ENCODE data around the gene USP25. TPM values are rescaled to one million over a fixed set of nuclear protein-coding genes. Genes with fewer than 3 reads are reported as not detected.

USP25 gene
- total and polyA plus RNA-seq, 7 donors = 20.0 to 149 (median 104) TPM

GRCh38 chr21:15766952-15767603, 37.3 kb downstream of the USP25 start:
- intact Hi-C loops (cut with DNase I) = no loop called here
- H3K36me3 ChIP-seq (ENCODE audit: insufficient read depth in 1 of 2, low read depth in 1 of 2) = peaks cover 0 to 5% of the 10 kb centered on the region in 2 donors
- no peak overlapping the region for H3K4me3 ChIP-seq
- 36 to 61% (median 51%) methylated on average over 1 of the region's 1 CpG for WGBS, 3 donors
- DNase-seq (no peak), ATAC-seq (no peak)
- no peaks in the 10 kb centered on the region for H3K9me3 ChIP-seq
- H3K27me3 ChIP-seq (ENCODE audit: insufficient read depth in 3 of 3, low read length in 2 of 3) = no peaks in the 10 kb centered on the region
- H3K27ac ChIP-seq = peak overlapping the region; percentile 38
- H3K4me1 ChIP-seq = peaks cover 79% of the 10 kb centered on the region
- TF ChIP-seq CTCF (IDR thresholded peaks at IDR 0.05) = no peak

DNA sequence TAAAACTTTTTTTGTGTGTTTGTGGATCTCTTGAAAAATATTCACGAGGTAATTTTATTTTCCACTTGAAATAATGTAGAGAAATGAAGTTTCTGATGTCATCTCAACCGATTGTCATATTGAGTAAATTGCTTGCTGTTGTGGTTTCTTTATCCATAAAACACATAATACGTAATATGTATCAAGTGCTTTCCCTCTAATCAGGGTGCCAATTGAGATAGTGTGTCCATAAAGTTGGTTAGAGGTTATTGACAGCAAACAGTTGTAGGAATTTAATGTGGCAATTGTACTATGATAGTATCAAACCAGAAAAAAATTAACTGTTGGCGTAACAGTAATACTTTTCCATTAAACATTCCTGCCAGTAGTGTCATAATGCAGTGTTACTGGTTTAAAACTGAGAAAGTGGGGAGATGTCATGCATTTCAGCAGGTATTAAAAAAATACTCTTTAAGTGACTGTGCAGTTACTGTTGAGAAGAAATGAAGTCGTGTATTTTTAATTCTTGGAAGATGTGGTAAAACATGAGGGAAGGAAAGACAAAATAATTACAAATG, 38.3 kb downstream of the USP25 start:
- Histone ChIP-seq H3K4me3 (no peak overlapping the region), H3K27me3 (ENCODE audit: insufficient read depth in 3 of 3, low read length in 2 of 3) (no peaks in the 10 kb centered on the region), H3K36me3 (ENCODE audit: insufficient read depth in 1 of 2, low read depth in 1 of 2) (peaks cover 0 to 2% of the 10 kb centered on the region in 2 donors), H3K9me3 (no peaks in the 10 kb centered on the region), H3K4me1 (peaks cover 83% of the 10 kb centered on the region), H3K27ac (peak overlapping the region; percentile 38)
- ATAC-seq (peak in 1 of 4 donors; percentile 8), DNase-seq (no peak)
- intact Hi-C loops (cut with DNase I) = no loop called here
- TF ChIP-seq CTCF (IDR thresholded peaks at IDR 0.05) = no peak
- 65 to 86% (median 65%) methylated on average over 5 of the region's 5 CpGs for WGBS, 3 donors

DNA sequence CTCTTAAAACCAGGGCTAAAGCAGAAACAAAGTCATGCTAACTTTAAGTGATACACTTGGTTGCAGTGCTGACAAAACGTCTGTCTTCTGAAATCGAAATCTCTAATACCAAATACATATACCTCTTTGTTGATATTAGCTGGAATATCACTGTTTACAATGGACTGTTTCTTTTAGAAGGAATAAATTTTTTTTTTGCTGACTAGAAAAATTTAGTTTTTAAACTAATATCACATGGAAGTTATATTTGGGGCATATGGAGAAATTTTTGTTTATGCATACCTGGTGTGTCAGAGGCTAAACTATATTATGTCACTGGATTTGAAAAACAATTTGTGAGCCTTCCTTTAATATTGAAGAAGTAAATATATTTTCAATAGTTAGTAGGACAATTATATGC, 39.1 kb downstream of the USP25 start:
- H3K27ac ChIP-seq = no peak overlapping the region
- TF ChIP-seq CTCF (IDR thresholded peaks at IDR 0.05) = no peak
- no peaks in the 10 kb centered on the region for H3K36me3 ChIP-seq (ENCODE audit: insufficient read depth in 1 of 2, low read depth in 1 of 2)
- ATAC-seq = no peak
- WGBS, 3 donors = 69 to 88% (median 69%) methylated on average over 2 of the region's 2 CpGs
- intact Hi-C loops (cut with DNase I) = no loop called here
- H3K4me3 ChIP-seq = no peak overlapping the region
- DNase-seq = no peak
- no peaks in the 10 kb centered on the region for H3K9me3 ChIP-seq
- peaks cover 84% of the 10 kb centered on the region for H3K4me1 ChIP-seq
- H3K27me3 ChIP-seq (ENCODE audit: insufficient read depth in 3 of 3, low read length in 2 of 3) = no peaks in the 10 kb centered on the region

DNA sequence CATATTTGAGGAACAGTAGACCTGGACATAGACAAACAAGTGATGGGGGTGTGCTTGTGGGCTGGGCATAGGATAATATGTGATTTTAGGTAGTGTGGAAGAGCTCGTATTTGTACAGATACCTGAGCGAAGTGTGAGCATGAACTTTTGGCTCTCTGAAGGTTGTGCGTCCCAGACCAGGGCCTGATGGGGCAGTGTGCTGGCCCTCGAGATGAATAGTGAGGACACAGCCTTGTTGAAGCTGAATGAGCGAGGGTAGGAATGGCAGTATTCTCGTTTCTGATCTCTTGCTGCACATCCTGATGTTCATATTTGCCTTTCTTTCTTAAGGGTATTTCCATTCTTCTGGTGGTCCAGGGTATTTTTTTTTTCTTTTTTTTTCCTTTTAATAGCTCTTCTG, 41.5 kb downstream of the USP25 start:
- Histone ChIP-seq H3K27me3 (ENCODE audit: insufficient read depth in 3 of 3, low read length in 2 of 3) (no peaks in the 10 kb centered on the region), H3K4me1 (peaks cover 77% of the 10 kb centered on the region), H3K4me3 (no peak overlapping the region), H3K27ac (peak overlapping the region; percentile 13), H3K36me3 (ENCODE audit: insufficient read depth in 1 of 2, low read depth in 1 of 2) (no peaks in the 10 kb centered on the region), H3K9me3 (no peaks in the 10 kb centered on the region)
- DNase-seq = no peak
- ATAC-seq = peak in 2 of 4 donors; percentile 21 to 30
- intact Hi-C loops (cut with DNase I) = loop anchor here in 1 of 2 donors (5.0 kb wide), 1 partner anchor 34 kb away; no protein-coding TSS in a partner anchor
- WGBS, 3 donors = 93 to 99% (median 96%) methylated on average over 6 of the region's 6 CpGs
- TF ChIP-seq CTCF (IDR thresholded peaks at IDR 0.05) = no peak

Measured in psoas muscle (tissue), 8 donors.